Neural cell (in vitro differentiated cells): Measurements from ENCODE around the gene LIMK1. TPM values are rescaled to one million over a fixed set of nuclear protein-coding genes. Genes with fewer than 3 reads are reported as not detected.

ENCODE experiments used
- H2AFZ ChIP-seq: fragments of 200-600, 300-800 bp; sonication (generic), shearing (Covaris generic); 2 replicates; pipeline ENCODE4 v1.6.0; 2014; ENCODE audit warnings: low read depth, mild to moderate bottlenecking, antibody characterized with exemption, low read length, moderate library complexity
- H3F3A ChIP-seq: fragments of 200-600 bp; shearing (Covaris generic); 2 replicates; pipeline ENCODE4 v1.6.1; 2016; ENCODE audit warnings: mild to moderate bottlenecking, moderate library complexity, mixed read lengths, antibody characterized with exemption, low read length; ENCODE audit not compliant: insufficient read depth, poor library complexity, severe bottlenecking
- H3K27ac ChIP-seq: fragments of 200-600, 300-800 bp; sonication (generic), shearing (Covaris generic); 2 replicates; pipeline ENCODE4 v1.5.1; 2014; ENCODE audit warnings: mild to moderate bottlenecking, low read length, moderate library complexity
- H3K27me3 ChIP-seq: fragments of 300-800, 200-600 bp; sonication (generic), shearing (Covaris generic); 2 replicates; pipeline ENCODE4 v1.6.0; 2014; ENCODE audit warnings: mild to moderate bottlenecking, low read depth, low read length, moderate library complexity; ENCODE audit not compliant: insufficient read depth
- H3K36me3 ChIP-seq: fragments of 300-800, 200-600 bp; sonication (generic), shearing (Covaris generic); 2 replicates; pipeline ENCODE4 v1.5.1; 2014; ENCODE audit warnings: mild to moderate bottlenecking, antibody characterized with exemption, low read length, moderate library complexity; ENCODE audit not compliant: insufficient read depth
- H3K4me2 ChIP-seq: fragments of 300-800, 200-600 bp; sonication (generic), shearing (Covaris generic); 2 replicates; pipeline ENCODE4 v1.6.0; 2014; ENCODE audit warnings: mild to moderate bottlenecking, low read length
- H3K4me3 ChIP-seq: fragments of 300-800, 200-600 bp; sonication (generic), shearing (Covaris generic); 2 replicates; pipeline ENCODE4 v1.5.1; 2014; ENCODE audit warnings: mild to moderate bottlenecking, low read length, moderate library complexity
- H3K79me2 ChIP-seq: fragments of 200-600 bp; shearing (Covaris generic); replicated peaks from 2 replicates; pipeline ENCODE4 v1.6.0; 2014; ENCODE audit warnings: mild to moderate bottlenecking, low read length, moderate library complexity; ENCODE audit not compliant: insufficient read depth
- H3K9ac ChIP-seq: fragments of 300-800, 200-600 bp; sonication (generic), shearing (Covaris generic); 2 replicates; pipeline ENCODE4 v1.6.1; 2016; ENCODE audit warnings: mild to moderate bottlenecking, low read length, mixed read lengths
- H3K9me2 ChIP-seq: fragments of 200-600 bp; shearing (Covaris generic); 2 replicates; pipeline ENCODE4 v1.6.1; 2016; ENCODE audit warnings: mild to moderate bottlenecking, low read length, mixed read lengths; ENCODE audit not compliant: insufficient read depth
- H3K9me3 ChIP-seq: fragments of 200-600, 300-800 bp; sonication (generic), shearing (Covaris generic); 2 replicates; pipeline ENCODE4 v1.6.1; 2016; ENCODE audit warnings: mild to moderate bottlenecking, mixed run types, low read length, moderate library complexity, mixed read lengths
- H4K20me1 ChIP-seq: fragments of 200-600 bp; shearing (Covaris generic); 2 replicates; pipeline ENCODE4 v1.6.1; 2016; ENCODE audit warnings: mild to moderate bottlenecking, mixed run types; ENCODE audit not compliant: insufficient read depth
- EP300 ChIP-seq: fragments of 450-650 bp; conservative IDR thresholded peaks from 2 replicates; pipeline ENCODE4 v1.6.1; 2014; ENCODE audit warnings: antibody characterized with exemption, mild to moderate bottlenecking, moderate library complexity; ENCODE audit not compliant: poor library complexity, severe bottlenecking
- EZH2 ChIP-seq: fragments of 200-600, 300-800 bp; shearing (Covaris generic), sonication (generic); IDR thresholded peaks from 2 replicates; pipeline ENCODE4 v1.6.1; 2014; ENCODE audit warnings: antibody characterized with exemption, low read length, borderline replicate concordance, mild to moderate bottlenecking; ENCODE audit not compliant: insufficient read depth, poor library complexity, severe bottlenecking
- MXI1 ChIP-seq: fragments of 450-650 bp; conservative IDR thresholded peaks from 2 replicates; pipeline ENCODE4 v1.6.1; 2014; ENCODE audit warnings: antibody characterized with exemption, mild to moderate bottlenecking; ENCODE audit not compliant: poor library complexity, severe bottlenecking
- POLR2AphosphoS5 ChIP-seq: IDR thresholded peaks from 2 replicates; pipeline ENCODE4 v1.6.1; 2012
- RAD21 ChIP-seq: fragments of 450-650 bp; conservative IDR thresholded peaks from 2 replicates; pipeline ENCODE4 v1.6.1; 2014; ENCODE audit warnings: antibody characterized with exemption, mild to moderate bottlenecking, moderate library complexity
- REST ChIP-seq: IDR thresholded peaks from 2 replicates; pipeline ENCODE4 v1.6.1; 2012; ENCODE audit warnings: borderline replicate concordance
- SMC3 ChIP-seq: fragments of 450-650 bp; conservative IDR thresholded peaks from 2 replicates; pipeline ENCODE4 v1.6.1; 2014; ENCODE audit warnings: antibody characterized with exemption, mild to moderate bottlenecking, moderate library complexity; ENCODE audit not compliant: poor library complexity
- TAF1 ChIP-seq: IDR thresholded peaks from 2 replicates; pipeline ENCODE4 v1.6.1; 2012; ENCODE audit warnings: low read depth
- polyA plus RNA-seq: library from polyadenylated mRNA; depleted of rRNA; stranded (reverse); fragments of >200 nt; gene quantifications from 2 replicates; pipeline ENCODE4 v1.2.3, GENCODE V29; 2014
- TF ChIP-seq, protein P1 (sequence below): fragments of 450-650 bp; IDR thresholded peaks from 2 replicates; pipeline ENCODE4 v1.5.1; 2014; ENCODE audit warnings: antibody characterized with exemption, mild to moderate bottlenecking, moderate library complexity; ENCODE audit not compliant: poor library complexity, severe bottlenecking

Gene LIMK1
- polyA plus RNA-seq, 1 donor from 2014 or later, result 21.1 TPM

DNA sequence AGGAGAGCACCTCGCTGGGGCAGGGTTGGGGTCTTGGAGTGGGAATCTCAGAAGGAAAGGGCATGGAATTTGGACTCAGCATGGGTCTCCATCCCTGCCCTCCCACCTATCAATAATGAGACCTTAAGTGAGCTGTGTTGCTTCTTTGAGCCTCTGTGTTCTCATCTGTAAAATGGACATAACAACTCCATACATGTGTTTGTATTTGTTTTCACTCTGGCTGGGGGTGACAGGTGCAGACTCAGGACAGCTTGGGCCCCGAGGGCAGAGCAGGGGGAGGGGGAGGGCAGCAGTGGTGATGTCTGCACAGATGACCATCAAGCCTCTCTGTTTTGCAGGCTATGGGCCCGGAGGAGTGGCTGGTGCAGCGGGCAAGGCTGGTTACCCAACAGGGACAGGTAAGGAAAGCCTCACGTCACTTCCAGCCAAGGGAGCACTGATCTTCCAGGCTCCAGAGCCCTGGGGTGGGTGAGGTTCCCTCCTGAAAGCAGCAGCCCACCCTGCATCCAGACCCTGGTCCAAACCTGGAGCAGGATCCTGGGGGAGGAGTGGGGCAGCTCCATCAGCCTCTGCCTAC lies 35.7 kb upstream of the LIMK1 start:
- H3K79me2 ChIP-seq, result no peaks in the 10 kb centered on the region
- no peaks in the 10 kb centered on the region for H3K27me3 ChIP-seq
- no peak overlapping the region for H3K4me2 ChIP-seq
- no peak overlapping the region for H3K27ac ChIP-seq
- no peaks in the 10 kb centered on the region for H3K36me3 ChIP-seq
- no peaks in the 10 kb centered on the region for H3F3A ChIP-seq
- no peaks in the 10 kb centered on the region for H3K9me3 ChIP-seq
- H3K4me3 ChIP-seq, result no peak overlapping the region
- no peak for TF ChIP-seq MXI1
- no peak for TF ChIP-seq EZH2
- no peak for TF ChIP-seq REST
- TF ChIP-seq EP300, result no peak
- no peak for TF ChIP-seq SMC3
- TF ChIP-seq RAD21, result no peak
- TF ChIP-seq TAF1, result no peak
- TF ChIP-seq, protein P1, sequence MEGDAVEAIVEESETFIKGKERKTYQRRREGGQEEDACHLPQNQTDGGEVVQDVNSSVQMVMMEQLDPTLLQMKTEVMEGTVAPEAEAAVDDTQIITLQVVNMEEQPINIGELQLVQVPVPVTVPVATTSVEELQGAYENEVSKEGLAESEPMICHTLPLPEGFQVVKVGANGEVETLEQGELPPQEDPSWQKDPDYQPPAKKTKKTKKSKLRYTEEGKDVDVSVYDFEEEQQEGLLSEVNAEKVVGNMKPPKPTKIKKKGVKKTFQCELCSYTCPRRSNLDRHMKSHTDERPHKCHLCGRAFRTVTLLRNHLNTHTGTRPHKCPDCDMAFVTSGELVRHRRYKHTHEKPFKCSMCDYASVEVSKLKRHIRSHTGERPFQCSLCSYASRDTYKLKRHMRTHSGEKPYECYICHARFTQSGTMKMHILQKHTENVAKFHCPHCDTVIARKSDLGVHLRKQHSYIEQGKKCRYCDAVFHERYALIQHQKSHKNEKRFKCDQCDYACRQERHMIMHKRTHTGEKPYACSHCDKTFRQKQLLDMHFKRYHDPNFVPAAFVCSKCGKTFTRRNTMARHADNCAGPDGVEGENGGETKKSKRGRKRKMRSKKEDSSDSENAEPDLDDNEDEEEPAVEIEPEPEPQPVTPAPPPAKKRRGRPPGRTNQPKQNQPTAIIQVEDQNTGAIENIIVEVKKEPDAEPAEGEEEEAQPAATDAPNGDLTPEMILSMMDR, result no peak
- no peak for TF ChIP-seq POLR2AphosphoS5
- no peak overlapping the region for H2AFZ ChIP-seq
- no peaks in the 10 kb centered on the region for H3K9me2 ChIP-seq
- no peak overlapping the region for H3K9ac ChIP-seq
- no peaks in the 10 kb centered on the region for H4K20me1 ChIP-seq

- no peaks in the 10 kb centered on the region for H3K9me2 ChIP-seq
- H3K9ac ChIP-seq, result no peak overlapping the region
- no peaks in the 10 kb centered on the region for H4K20me1 ChIP-seq
- H2AFZ ChIP-seq, result no peak overlapping the region
- H3K9me3 ChIP-seq, result no peaks in the 10 kb centered on the region
- no peaks in the 10 kb centered on the region for H3K36me3 ChIP-seq
- no peak for TF ChIP-seq TAF1
- no peak for TF ChIP-seq MXI1
- no peak for TF ChIP-seq POLR2AphosphoS5
- no peak for TF ChIP-seq EZH2
- TF ChIP-seq, protein P1, result no peak
- no peak for TF ChIP-seq SMC3
- no peak for TF ChIP-seq REST
- TF ChIP-seq EP300, result no peak
- no peak for TF ChIP-seq RAD21
- H3K27ac ChIP-seq, result no peak overlapping the region
- no peak overlapping the region for H3K4me2 ChIP-seq
- no peaks in the 10 kb centered on the region for H3K79me2 ChIP-seq
- no peak overlapping the region for H3K4me3 ChIP-seq
- no peaks in the 10 kb centered on the region for H3K27me3 ChIP-seq
- H3F3A ChIP-seq, result no peaks in the 10 kb centered on the region
Observed at GRCh38 chr7:74048999-74049599, 34.5 kb upstream of the LIMK1 start.
